NCI-H1436 (cell line): ENCODE data around the gene AFF2.

Experiments used
- DNase-seq: peaks from one replicate; lab custom pipeline; 2025; lab: John Stamatoyannopoulos, UW

AFF2 gene

GRCh38 chrX:149010013-149010852 is 509.8 kb downstream of the AFF2 start:
- DNase-seq = peak; percentile 72

GRCh38 chrX:149010853-149011224 is 510.4 kb downstream of the AFF2 start:
- DNase-seq = peak; percentile 72

GRCh38 chrX:149013081-149013480 is 512.7 kb downstream of the AFF2 start:
- no peak for DNase-seq

GRCh38 chrX:149021159-149021558 is 520.7 kb downstream of the AFF2 start:
- no peak for DNase-seq

DNA sequence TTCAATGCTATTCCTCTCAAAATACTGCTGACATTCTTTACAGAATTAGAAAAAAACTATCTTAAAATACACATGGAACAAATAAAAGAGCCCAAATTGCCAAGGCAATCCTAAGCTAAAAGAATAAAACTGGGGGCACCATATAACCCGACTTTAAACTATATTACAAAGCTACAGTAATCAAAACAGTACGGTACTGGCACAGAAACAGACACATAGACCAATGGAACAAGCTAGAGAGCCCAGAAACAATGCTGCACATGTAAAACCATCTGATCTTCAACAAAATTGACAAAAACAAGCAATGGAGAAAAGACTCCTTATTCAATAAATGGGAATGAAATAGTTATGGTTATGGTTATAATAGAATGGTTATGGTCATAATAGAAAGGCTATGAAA is 522.1 kb downstream of the AFF2 start:
- no peak for DNase-seq

DNA sequence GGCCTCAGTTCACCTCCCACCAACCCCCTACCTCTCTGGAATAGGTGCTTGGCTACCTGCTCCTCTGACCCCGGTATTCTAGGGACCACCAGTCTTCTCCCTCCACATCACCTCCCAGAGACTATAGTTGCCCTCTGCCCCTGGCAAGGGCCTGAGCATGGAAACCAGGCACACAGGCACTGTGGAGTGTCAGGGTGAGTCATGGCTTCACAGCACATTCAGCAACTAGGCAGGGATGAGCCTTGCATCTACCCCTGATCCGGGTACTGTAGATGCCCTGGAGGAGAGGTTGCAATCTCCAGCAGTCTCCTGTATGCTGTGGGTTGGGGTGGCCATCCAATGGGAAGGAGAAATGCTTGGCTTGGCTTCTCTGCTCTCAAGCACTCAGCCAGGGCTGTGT is 532.0 kb downstream of the AFF2 start:
- no peak for DNase-seq

GRCh38 chrX:149036086-149036485 is 535.7 kb downstream of the AFF2 start:
- DNase-seq = no peak

DNA sequence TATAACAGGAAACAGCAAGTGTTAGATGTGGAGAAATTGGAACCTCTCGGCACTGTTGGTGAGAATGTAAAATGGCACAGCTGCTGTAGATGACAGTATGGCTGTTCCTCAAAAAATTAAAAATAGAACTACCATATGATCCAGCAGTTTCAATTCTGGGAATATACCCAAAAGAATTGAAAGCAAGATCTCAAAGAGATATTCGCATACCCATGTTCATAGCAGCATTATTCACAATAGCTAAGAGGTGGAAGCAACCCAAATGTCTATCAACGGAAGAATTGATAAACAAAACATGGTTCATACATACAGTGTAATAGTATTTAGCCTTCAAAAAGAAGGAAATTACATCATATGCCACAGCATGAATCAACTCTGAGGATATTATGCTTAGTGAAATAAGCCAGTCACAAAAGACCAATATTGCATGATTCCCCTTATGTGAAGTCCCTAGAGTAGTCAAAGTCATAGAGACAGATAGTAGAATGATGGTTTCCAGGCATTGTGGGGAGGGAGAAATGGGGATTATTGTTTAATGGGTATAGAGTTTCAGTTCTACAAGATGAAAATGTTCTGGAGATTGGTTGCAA is 537.0 kb downstream of the AFF2 start:
- DNase-seq = no peak

GRCh38 chrX:149039057-149039456 is 538.6 kb downstream of the AFF2 start:
- no peak for DNase-seq

GRCh38 chrX:149040873-149041535 is 540.6 kb downstream of the AFF2 start:
- DNase-seq = no peak

DNA sequence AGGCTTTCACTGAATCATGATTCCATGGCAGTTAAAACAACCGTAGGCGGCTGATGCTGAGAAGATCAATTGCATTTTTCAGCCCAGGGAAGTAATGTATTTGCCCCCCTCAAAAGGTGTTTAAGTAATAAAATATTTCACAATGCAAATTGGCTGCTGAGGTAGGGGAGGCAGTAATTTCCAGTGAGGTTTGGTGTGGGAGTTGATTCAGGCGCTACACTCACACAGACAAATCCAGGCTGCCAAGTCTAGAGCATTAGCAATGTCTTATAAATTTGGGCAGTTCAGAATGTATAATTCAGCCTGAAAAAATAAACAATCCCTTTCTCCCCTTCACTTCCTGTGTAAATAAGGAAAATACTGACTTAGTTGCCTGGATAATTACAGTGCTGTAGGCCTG is 543.0 kb downstream of the AFF2 start:
- no peak for DNase-seq

GRCh38 chrX:149044471-149044870 is 544.1 kb downstream of the AFF2 start:
- no peak for DNase-seq

GRCh38 chrX:149045645-149046210 is 545.3 kb downstream of the AFF2 start:
- no peak for DNase-seq
